GM11168 (cell line): Measurements from ENCODE around the gene HEXIM2.

ENCODE experiments used
- in situ Hi-C: fragments of 300-500 bp; cut with MboI; formaldehyde crosslinking; loops from one replicate; pipeline ENCODE4 v1.12.0; 2022; ENCODE audit warnings: low sequenced_read_pairs; ENCODE audit not compliant: unreplicated experiment

The HEXIM2 gene

DNA sequence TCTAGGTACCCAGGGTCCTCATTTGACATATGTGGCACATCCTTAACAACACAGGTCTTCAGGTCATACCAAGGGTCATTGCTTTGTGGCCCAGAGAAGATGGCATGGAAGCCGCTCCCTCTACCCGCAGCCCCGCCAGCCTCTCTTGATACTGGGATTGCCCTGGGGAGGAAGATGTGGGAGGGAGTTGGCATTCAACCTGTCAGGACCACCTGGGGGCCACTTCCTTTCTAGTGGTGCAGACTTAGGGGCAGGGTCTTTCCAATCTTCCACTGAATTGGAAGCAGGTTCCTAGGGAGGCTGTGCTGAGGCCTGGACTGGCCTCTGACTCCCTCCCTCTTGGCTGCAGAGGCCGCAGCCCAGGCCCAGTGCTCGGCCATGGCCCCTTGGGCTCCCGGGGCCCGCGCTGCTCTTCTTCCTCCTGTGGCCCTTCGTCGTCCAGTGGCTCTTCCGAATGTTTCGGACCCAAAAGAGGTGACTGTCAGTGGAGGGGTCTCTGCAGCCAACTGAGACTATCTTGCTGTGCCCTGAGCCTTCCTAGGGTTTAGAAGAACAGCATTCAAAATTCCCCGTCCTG, 18.5 kb upstream of the HEXIM2 start:
- in situ Hi-C loops: loop anchor here (10.0 kb wide), 1 partner anchor 52 kb away; no protein-coding TSS in a partner anchor

DNA sequence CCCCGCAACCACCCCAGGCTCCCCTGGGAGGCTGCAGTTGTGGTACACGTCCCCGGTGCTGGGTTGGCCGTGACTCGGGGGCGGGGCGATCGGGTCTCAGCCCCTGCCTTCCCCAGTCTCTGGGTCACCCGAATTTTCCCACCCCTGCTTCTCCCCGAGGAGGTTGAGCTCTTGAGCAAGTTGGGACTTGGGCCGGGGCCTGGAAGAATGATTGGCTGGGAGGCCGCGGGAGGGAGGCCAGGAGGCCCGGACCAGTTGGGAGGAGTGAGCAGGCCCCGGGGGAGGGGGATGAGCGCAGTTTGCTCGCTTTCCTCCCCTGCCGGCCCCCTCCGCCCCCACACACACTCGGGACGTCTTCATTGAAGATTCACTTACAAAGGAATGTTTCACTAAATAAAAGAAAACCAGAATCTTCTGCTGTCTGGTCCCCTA, 17.9 kb upstream of the HEXIM2 start:
- in situ Hi-C loops: loop anchor here (10.0 kb wide), 1 partner anchor 51 kb away; no protein-coding TSS in a partner anchor

DNA sequence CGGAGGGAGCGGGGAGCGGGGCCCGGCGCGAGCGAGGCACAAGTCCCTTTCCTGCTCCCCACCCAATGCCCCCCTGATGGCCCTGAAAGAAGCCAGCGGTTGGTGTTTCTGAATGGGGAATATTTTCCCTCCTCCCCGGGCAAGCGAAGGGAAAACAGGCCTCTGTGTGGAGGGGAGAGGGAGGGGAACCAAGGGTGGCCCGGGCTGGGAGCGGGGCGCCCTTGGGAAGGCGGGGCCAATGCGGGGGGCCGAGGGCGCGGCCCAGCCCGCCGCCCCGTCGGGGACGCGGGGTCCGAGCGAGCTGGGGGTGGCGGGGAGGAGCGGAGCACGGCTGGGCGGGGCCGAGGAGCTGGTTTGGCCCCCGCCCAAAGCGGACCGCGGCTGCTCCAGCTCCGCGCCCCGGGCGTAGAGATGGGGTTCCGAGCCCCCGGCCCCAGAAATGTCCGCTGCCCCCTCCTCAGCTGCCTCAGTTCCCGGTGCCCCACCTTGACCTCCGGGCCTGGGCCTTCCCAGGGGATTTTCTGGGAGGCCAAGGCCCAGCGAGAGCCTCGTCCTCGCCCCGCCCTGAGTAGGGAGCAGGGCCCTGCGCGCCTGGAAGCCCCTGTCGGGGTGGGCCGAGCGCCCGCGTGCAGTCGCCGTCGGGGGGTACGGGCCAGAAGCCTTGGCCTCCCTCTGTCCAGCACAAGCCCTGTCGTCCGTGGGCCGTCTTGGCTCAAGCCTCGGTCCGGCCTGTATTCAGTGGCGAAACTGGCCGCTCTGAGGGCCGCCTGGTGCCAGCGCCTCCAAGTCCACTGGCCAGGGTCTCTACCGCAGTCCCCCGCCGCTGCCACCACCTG, 17.3 kb upstream of the HEXIM2 start:
- in situ Hi-C loops: loop anchor here (10.0 kb wide), 1 partner anchor 50 kb away; no protein-coding TSS in a partner anchor

DNA sequence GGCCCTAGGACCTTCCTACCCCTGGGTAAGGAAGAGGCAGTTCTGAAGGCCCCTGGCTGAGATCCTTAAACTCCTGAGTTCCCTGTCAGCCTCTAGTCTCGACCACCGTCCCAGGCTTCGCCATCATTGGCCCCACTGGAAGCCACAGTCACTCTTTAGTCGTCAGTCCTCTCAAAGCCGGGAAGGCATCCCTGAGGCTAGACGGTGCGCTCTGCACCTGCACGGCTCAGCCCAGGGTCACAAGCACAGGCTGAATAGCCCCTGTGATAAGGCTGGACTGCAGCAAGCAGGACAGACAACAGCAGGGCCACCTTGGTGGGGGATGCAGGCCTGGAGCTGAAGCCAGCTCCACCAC, 16.7 kb upstream of the HEXIM2 start:
- in situ Hi-C loops: loop anchor here (10.0 kb wide), 1 partner anchor 50 kb away; no protein-coding TSS in a partner anchor

DNA sequence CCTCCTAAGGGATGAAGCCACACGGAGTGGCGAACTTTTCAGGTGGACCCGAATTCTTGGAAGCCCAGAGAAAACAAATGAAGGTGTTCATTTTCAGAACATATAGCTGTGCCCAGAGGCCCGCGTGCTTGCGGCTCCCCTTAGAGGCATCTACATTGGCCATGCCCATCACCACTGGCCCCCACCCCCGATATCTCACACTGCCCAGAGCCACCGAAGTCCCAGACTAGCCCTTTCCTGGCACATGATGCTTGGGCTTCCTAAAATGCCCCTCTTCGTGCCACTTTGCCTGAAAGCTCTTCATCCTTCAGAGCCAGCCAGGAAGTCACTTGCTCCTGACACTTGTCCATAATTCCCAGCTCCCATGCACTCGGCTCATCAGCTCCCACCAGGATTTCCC, 15.5 kb upstream of the HEXIM2 start:
- in situ Hi-C loops: loop anchor here (10.0 kb wide), 1 partner anchor 49 kb away; no protein-coding TSS in a partner anchor

DNA sequence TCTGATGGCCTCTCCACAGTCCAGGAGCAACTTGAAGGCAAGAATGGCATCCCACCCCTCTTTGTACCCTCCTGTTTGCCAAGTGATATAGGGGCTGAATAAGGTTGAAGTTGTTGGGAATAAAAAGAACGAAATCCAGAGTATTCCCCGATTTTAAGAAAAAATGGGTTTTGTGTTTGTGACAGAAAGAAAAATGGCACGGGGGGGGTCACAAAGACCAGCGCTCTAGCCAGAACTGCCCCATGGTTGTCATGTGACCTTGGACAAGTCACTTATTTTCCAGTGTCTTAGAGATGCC, 15.1 kb upstream of the HEXIM2 start:
- in situ Hi-C loops: loop anchor here (10.0 kb wide), 1 partner anchor 48 kb away; no protein-coding TSS in a partner anchor

DNA sequence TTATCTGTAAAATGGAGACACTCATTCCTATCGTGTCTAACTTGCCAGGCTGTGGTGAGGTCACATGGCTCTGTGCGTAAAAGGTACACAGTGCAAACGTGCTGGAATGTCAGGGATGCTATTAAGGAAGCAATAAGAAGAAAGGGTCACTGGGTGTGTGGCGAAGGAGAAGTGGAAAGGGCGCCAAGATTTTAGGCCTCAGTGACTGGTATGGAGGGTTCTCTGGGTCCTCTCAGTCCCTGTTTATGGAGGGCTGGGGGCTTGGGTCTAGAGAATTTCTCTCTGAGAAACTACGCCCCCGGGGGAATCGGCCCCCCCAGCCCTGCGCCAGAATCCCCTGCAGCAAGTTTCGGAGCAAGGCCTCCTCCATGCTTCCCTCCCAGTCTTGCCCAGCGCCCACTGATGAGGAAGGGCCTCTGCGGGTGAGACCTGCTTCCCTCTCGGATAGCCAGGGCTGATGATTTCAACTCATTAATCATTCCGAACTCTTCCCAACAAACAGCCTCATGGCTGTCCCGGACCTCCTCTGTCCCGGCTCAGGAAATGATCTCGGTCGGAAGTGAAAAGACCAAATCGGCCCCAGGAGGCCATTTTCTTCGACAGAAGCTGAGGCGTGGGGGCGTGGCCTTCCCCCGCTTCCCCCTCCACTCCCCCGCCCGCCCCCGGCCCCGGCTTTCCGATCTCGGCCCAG, 14.6 kb upstream of the HEXIM2 start:
- in situ Hi-C loops: loop anchor here (10.0 kb wide), 1 partner anchor 48 kb away; no protein-coding TSS in a partner anchor

DNA sequence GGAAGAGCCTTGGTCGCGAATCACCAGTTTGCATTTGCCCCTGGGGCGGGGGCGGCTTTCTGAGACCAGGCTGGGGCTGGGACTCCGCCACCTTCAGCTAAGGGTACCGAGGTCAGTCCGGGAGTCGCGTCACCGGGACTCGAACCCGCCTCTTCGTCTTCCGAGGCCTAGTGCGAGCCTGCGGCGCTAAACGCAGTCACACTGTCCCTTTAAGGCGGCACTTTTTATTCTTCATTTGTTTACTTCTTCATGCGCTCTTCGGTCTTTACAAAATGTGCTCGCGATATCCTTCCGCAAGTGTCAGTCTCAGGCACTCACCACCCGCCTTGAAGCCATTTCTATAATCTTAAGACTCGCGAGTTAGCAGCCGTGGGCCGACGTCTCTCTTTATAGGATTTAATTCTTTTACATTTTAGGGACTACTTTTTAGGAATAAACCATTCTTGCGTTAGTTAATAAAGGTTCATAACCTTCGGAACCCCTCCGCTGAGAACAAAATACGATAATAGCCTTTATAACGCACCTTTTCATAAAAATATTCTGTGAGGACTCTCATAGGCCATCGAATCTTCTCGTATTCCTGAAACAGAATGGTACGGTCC, 14.0 kb upstream of the HEXIM2 start:
- in situ Hi-C loops: loop anchor here (10.0 kb wide), 1 partner anchor 47 kb away; no protein-coding TSS in a partner anchor

DNA sequence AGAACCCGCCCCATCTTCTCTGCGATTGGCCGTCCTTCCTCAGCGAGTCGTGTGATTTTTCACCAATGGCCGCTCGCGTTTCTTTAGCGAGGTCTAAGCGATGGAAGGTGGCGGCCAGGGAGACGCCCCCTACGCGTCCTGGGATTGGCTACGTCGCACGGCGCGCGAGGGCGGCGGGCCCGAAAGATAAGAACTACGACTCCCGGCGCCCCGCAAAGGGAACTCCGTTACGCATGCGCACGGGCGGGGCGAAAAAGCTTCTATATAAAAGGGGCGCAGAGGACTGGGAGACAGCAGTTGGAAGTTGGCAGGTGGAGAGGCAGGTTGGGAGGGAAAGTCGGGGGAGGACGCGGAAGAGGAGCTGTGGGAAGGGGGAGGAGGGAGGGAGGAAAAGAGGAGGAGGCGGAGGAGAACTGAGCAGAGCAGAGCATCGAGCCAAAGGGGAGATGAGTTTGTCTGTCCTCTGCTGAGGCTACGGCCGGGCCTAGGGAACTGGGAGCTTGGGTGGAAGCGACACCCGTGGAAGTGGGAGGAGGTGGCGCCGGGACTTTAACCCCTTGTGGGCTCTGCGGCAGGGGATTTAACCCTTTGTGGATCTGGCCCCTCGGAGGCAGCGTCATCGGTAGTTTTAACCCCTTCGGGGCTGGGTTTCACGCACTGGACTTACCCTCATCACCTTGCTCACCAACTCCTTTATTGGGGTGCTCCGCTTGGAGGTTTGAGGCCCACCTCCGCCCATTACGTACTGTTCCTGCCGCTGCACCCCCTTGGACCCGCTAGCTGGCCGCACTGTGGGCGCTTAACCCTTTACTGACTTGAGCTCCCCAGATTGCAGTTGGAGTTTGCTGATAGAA, 13.3 kb upstream of the HEXIM2 start, which contains the start of gene HEXIM1:
HEXIM1 (plus strand) TSS at position 293 of the 854 bp plus-strand sequence. CDS start 716 bp downstream, outside the sequence.
- in situ Hi-C loops: loop anchor here (10.0 kb wide), 1 partner anchor 46 kb away; no protein-coding TSS in a partner anchor

DNA sequence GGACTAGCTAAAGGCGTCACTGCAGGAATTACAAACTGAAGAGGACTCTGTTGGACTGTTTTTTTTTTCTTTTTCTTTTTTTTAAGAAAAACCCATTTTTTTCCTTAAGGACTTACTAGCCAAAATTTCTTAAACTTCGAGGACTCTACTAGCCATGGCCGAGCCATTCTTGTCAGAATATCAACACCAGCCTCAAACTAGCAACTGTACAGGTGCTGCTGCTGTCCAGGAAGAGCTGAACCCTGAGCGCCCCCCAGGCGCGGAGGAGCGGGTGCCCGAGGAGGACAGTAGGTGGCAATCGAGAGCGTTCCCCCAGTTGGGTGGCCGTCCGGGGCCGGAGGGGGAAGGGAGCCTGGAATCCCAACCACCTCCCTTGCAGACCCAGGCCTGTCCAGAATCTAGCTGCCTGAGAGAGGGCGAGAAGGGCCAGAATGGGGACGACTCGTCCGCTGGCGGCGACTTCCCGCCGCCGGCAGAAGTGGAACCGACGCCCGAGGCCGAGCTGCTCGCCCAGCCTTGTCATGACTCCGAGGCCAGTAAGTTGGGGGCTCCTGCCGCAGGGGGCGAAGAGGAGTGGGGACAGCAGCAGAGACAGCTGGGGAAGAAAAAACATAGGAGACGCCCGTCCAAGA, 12.5 kb upstream of the HEXIM2 start:
- in situ Hi-C loops: loop anchor here (10.0 kb wide), 1 partner anchor 46 kb away; no protein-coding TSS in a partner anchor

DNA sequence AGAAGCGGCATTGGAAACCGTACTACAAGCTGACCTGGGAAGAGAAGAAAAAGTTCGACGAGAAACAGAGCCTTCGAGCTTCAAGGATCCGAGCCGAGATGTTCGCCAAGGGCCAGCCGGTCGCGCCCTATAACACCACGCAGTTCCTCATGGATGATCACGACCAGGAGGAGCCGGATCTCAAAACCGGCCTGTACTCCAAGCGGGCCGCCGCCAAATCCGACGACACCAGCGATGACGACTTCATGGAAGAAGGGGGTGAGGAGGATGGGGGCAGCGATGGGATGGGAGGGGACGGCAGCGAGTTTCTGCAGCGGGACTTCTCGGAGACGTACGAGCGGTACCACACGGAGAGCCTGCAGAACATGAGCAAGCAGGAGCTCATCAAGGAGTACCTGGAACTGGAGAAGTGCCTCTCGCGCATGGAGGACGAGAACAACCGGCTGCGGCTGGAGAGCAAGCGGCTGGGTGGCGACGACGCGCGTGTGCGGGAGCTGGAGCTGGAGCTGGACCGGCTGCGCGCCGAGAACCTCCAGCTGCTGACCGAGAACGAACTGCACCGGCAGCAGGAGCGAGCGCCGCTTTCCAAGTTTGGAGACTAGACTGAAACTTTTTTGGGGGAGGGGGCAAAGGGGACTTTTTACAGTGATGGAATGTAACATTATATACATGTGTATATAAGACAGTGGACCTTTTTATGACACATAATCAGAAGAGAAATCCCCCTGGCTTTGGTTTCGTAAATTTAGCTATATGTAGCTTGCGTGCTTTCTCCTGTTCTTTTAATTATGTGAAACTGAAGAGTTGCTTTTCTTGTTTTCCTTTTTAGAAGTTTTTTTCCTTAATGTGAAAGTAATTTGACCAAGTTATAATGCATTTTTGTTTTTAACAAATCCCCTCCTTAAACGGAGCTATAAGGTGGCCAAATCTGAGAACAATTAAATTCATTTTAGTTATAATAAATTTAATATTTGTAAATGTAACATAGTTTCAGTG, 11.7 kb upstream of the HEXIM2 start:
- in situ Hi-C loops: loop anchor here (10.0 kb wide), 1 partner anchor 45 kb away; no protein-coding TSS in a partner anchor

DNA sequence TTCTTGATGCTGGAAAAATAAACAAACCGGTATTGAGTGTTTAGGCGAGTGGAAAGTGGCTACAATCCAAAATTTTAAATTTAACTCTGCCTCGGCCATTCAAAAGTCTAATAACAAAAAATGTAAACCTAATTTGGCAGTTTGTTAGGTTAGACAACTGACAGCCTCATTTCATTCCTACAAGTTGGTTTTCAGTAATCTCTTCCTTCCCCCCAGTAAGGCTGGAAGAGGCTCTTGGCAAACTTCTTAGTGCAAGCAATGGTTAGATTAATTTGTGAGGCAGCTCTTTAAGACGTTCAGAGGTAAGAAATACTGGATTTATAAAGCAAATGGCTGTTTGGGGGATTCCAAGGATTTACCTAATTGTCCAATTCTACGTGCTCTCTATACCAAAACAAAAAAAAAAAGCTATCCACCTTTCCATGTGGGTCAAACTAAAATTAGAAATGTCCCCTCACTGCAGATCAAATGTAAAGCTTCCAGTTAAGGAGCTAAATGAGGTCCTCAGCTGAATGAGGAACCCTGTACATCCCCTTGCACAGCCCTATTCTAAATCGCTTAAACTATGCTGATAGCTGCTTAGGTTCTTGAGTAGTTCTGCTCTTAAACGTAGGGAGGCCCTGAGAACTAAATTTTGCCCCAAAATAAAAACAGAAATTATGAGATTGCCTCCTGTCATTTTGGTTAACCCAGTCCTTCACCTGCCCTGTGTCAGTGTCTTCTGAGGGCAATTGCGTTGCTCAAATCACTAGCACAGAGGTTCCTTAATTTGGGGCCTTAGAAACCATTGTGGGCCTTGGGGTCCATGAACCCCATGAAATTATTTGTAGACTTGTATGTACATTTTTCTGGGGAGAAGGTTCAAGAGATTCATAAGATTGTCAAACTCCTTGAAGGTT, 10.5 kb upstream of the HEXIM2 start:
- in situ Hi-C loops: no loop called here

DNA sequence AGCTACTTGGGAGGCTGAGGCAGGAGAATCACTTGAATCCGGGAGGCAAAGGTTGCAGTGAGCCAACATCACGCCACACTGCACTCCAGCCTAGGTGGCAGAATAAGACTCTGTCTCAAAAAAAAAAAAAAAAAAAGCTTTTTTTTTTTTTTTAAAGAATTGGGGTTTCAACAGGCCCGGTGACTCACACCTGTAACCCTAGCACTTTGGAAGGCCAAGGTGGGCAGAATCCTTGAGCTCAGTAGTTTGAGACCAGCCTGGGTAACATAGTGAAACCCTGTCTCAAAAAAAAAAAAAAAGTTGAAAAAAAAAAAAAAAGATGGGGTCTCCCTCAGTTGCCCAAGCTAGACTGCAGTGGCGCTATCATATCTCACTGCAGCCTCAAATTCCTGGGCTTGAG, 6.6 kb upstream of the HEXIM2 start:
- in situ Hi-C loops: no loop called here

DNA sequence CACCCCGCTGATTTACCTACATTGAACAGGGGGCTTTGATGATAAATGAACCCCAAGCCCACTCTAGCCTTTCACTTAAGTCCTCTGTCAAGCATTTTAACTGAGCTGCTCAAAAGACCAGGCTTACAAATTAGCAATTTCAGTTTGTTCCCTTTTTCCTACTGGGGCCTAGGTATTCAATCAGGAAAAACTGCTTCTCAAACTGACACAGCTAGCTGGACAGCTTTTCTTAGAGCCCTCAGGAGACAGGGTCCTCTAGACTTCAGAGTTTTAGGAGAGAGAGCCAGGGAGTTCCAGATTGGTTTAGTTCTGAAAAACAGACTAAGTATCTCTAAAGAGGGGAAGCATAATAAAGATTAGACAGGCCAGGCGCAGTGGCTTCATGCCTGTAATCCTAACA, 6.2 kb upstream of the HEXIM2 start:
- in situ Hi-C loops: no loop called here

DNA sequence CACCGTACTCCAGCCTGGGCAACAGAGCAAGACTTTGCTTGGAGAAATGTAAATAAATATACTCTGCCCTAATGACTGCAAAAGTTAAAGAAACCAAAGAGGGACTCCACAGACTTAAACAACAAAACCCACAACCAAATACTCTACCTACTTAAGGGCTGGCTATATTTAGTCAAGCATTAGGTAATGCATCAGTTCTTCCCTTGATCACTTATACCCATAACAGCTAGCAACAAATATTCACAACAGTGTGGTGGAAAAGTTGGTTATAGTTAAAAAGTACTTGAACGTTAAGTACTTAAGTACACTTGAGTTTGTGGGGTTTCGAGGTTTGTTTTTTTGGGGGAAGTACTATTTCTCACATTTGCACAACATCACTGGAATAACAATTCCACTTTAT, 5.4 kb upstream of the HEXIM2 start:
- in situ Hi-C loops: no loop called here

DNA sequence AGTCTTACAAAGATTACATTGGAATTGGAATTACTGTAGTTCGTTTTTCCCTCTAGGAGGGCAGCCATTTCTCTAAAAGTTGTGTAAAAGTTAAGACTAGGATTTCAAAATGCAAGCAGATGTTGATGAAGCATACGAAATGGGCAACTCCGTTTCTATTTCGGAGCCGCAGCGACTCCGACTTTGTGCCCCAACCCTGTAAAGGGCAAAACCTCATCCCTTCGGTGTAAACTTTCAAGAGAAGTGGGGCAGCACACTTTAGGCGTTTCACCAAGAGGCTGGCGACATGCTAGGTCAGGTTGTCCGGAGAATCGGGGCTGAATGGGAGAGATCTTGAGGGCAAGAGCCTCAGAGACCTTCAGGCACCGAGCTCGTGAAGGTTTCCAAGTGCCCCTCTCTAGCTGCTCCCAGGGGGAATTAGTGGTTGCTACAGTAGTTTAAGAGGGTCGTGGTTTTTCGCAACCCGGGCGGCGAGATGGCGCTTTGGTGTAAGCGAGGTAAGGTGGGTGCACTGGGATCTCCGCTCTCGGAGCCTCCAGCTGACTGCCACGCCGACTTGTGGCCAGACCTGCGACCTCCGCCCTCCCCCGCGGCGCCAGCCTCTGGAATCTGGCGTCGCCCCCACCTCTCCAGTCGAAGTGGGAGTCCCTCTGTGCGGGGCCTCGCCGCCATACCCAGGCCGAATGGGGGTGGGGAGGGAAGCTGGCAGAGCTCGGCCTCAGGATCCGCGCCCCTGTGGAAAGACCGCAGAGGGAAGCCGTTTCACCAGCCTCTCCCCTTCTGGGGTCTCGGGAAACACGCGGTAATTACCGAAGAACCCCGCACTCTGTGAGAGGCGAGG, 1.0 kb upstream of the HEXIM2 start:
- in situ Hi-C loops: no loop called here
